GM19395 (cell line): ENCODE data around the gene ZNF175.
"Not testable (repeated sequence)": the region's sequence is repeated elsewhere in the genome, so short reads cannot be mapped to it uniquely, and the experiment has no call there.

ENCODE experiments used
- ATAC-seq: cut with Tn5 transposase; IDR thresholded peaks from one replicate; pipeline ENCODE4 v1.9.1; 2021; ENCODE audit warnings: mild to moderate bottlenecking, moderate library complexity; ENCODE audit not compliant: unreplicated experiment

Gene ZNF175

DNA sequence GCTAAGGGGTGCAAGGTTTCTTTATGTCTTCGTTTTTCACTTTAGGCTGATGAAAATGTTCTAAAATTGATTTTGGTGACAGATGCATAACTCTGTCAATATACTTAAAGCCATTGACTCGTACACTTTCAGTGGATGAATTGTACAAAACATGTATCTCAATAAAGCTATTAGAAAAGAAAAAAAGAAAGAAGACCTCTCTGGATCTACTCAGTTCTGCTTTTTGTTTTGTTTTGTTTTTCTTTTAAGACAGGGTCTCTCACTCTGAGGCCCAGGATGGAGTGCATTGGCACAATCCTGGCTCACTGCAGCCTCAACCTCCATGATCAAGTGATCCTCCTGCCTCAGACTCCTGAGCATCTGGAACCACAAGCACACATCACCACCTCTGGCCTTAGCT lies 55.6 kb downstream of the ZNF175 start:
- no peak for ATAC-seq

DNA sequence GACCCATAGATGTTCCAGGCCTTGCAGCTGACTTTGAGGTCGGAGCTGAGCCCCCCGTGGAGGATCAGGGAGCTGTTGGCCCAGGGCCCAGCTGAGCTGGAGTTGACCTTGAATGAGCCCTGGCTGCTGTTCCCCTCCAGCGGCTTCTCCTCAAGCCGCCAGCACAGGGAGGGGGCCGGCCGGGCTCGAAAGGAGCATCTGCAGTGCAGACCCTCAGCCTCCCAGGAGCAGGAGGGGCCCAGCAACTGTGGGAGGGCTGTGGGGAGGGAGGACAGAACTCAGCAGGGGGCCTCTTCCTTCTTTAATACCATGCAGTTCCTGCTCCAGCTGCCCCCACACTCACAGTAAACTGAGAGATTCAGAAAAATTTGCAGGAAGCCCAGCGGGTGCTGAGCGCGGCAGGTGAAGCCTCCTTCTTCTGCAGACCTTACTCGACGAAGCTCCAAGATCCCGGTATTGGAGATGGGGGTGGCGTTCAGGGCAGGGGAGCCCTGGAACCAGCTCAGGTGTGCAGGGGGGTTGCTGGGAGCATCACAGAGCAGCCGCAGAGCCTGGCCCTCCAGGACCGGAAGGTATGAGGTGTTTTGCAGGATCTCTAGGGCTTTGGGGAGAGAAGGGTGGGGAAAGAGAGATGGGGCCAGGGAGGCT lies 56.5 kb downstream of the ZNF175 start:
- no peak for ATAC-seq

DNA sequence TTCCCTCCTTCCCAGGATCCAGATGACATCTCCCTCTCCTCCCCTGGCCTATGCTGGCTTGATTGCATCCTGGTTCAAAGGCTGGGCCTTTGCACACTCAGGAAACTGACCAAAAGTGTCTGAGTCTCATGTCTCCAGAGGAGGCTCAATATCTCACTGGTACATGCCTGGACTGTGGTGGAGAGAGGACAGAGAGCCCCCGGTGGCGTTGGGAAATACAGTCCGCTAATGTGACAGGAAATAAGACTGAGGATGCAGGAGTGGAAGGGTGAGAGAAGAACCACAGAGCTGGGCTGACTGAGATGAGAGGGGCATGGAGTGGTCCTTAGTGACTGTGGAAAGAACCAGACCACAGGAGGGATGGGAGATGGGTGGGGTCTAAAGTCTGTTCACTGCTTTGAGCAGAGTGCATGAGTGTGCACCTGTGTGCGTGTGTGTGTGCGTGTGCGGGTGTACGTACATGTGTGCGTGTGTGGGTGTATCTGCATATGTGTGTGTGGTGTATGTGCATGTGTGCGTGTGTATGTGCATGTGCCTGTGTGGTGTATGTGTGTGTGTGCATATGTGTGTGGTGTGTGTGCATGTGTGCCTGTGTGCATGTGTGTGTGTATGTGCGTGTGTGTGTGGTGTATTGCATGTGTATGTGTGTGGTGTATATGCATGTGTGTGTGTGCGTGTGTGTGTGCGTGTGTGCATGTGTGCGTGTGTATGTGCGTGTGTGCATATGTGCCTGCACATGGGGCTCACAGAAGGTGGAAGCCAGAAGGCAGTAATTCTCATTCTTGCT lies 57.3 kb downstream of the ZNF175 start:
- ATAC-seq, result no peak

DNA sequence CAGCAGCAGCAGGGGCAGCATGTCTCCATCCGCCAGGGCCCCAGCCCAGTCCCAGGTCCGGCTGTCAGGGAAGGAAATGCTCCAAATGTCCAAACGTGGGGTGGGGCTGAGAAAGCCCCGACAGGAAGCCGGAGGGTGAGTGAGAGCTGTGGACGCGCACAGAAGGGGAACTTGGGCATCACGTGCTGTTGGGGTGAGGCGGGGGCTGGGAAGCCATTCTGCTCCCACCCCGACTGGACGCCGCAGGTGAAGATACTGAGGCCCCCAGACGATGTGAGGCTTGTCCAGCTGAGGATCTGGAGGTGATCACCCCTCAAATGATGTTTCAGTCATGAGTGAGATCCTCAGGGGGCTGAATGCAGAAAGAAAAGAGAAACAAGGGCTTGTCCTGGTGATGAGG lies 59.2 kb downstream of the ZNF175 start, which contains the start of gene SIGLEC5:
SIGLEC5 (minus strand) TSS at position 87 of the 400 bp plus-strand sequence; CDS start at position 21, 66 bp downstream.
- ATAC-seq, result not testable (repeated sequence)

DNA sequence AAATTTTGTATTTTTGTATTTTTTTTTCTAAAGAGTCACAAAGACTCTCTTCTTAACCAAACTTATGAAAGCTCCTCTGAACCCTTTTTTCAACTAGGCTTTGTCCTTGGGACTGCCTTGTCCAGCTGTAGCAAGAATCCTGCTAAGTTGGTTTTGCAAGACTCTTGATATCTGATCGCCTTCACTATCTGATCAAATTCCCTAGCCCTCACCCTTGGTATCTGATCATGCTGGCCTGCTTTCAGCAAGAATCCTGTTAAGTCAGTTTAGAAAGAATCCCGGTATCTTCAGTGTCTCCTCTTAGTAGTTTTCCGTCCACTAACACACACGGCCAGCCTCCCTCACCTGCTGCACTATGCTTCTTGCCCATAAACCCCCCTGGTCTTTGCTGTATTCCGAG lies 61.0 kb downstream of the ZNF175 start:
- no peak for ATAC-seq

DNA sequence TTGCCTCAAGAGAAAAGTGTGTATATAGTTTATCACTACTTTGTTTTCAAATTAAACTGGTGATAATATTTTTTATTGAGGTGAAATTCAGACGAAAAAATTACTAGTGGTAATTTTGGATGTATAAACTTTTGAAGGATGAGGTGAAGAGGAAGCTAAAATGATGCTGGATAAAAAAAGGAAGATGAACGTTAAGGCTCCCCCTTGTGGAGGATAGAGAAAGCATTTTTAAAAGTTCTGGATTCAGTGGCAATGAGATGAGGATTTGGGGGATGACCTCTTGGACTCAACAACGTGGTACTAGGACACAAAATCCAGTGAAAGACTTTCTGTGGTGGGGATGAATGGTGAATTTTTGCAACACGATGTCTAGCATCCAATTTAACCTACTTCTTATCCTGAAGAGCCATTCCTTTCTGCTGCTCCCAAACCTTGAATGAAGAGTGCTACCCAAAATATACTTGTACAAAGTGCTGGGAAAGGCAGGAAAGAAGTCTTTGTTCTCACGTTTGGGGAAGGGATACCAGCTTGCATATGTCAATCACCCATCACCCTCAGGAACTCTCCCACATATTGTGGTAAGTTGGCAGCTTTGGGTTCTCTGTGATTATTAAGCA lies 66.4 kb downstream of the ZNF175 start:
- no peak for ATAC-seq

DNA sequence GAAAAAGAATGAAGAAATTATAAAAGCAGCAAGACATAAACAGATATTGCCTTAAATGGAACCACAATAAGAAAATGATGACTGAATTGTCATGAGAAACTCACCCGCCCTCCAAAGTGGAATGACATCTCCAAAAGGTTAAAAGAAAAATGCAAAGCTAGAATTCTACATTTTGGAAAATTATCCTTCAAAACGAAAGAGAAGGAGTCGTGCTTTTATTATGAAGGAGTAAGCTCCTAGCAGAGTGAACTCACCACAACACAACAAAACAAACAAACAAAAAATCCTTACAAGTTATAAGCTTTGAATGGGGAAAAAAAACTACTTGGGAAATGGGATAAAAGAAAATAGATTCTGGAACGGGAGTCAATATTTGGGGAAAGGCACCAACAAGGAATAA lies 68.8 kb downstream of the ZNF175 start:
- ATAC-seq, result no peak

DNA sequence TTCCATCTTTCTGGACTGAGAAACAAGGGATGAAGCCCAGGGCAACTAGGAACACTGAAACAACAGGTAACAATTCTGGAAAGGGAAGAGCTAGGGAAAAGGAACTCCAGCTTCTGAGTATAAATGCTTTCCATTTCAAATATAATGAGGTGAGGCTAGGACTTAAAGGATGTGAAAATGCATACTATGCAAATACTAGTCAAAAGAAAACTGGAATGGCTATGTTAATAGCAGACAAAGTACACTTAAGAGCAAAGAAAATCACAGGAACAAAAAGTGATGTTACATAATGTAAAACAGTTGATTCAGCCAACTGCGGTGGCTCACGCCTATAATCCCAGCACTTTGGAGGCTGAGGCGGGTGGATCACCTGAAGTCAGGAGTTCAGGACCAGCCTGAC lies 69.3 kb downstream of the ZNF175 start:
- ATAC-seq, result no peak

DNA sequence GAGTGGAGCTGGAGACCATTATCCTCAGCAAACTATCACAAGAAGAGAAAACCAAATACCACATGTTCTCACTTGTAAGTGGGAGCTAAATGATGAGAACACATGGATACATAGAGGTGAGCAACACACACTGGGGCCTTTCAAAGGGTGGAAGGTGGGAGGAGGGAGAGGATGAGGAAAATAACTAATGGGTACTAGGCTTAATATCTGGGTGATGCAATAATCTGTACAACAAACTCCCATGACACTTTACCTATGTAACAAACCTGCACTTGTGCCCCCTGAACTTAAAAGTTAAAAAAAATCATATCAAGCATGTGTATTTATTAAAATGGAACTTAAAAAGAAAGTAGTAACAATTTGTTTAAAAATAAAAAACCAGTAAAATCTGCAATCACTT lies 70.6 kb downstream of the ZNF175 start:
- no peak for ATAC-seq
